GM18870 (cell line): ENCODE results near the gene NF1.

Source experiments
- ATAC-seq: cut with Tn5 transposase; IDR thresholded peaks from one replicate; pipeline ENCODE4 v1.9.1; 2021; ENCODE audit warnings: moderate library complexity; ENCODE audit not compliant: unreplicated experiment

The NF1 gene

GRCh38 chr17:31397256-31397939 lies 302.6 kb downstream of the NF1 start:
- ATAC-seq: no peak

DNA sequence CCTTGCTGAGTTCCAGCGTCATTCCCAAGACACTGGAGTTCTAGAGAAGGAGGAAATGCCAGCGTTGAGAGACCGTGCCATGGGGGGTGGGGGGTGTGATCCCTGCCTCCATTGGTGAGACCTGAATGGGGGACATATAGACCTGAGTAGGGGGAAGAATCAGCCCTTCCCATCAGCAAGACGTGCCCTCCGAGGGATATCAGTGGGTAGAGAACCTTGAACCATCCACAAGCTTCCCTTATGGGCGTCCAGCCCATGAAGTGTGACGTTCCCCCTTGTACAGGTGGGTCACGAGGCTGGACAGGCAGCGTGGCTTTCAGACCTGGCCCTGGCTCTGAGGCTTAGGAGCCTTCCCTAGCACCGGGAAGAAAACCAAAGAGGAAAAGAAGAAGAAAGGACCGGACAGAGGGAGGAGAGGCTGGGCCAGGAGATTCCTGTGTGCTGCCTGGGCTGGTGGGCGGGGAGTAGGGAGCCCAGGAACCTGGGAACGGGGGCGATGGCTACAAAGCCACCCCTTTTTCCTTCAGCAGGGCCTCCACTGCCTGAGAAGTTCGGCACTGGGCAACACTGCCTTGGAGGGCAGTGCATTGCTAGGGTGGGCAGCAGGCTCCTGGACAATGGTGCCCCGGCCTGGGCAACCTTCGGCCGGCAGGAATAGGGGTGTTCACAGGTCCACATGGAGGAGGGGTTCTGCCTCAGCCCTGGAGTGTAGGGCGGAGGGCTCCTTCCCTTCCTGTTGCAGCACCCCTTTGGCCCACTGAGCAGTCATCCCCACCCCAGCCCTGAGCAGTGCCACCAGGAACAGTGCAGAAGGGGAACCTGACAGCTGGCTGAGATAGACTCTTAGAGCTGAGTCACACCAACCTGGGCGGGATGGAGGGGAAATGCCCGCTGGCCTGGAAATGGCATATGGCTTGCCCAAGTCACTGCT lies 303.9 kb downstream of the NF1 start:
- ATAC-seq: no peak

- no peak for ATAC-seq
These were observed 305.7 kb downstream of the NF1 start for GRCh38 chr17:31400481-31400950.

- no peak for ATAC-seq
These were observed 306.9 kb downstream of the NF1 start for GRCh38 chr17:31401456-31402254.

DNA sequence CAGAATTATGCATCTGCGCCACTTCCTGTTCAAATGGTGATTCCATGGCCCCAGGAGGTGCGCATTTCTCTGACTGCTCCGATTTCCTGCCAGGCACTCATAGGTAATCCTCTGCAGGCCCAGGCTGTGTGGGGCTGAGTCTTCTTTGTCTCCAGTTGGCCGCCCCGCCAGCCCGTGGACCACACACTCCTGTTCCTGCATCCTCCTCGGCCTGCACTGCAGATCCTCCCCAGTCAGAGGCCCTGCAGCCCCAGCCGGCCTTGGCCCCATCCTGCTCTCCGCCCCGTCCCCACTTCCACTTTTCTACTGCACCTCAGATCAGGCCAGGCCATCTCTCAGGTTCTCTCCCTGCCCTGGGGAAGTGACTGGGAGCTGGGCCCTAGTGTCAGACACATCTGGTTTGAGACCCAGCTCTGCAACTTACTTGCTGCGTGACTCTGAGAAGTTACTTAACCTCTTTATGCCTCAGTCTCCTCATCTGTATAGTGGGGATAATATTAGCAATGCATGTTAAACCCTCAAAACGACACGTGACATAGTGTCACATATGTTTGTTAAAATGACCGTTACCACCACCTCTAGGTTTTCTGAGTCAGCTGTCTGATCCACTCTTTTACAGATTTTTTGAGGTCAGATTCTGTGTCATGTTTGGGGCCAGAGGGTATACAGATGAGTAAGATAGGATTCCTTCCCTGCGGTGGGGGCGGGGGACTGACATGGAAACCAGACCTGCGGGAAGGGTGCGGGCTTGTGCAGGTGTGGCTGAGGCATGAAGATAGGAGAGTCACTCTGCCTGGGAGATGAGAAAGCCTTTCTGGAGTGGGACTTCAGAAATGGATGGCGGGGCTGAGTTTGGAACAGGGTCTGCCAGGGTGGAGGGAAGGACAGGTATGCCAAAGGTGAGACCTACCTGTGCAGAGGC lies 309.5 kb downstream of the NF1 start:
- ATAC-seq: no peak

DNA sequence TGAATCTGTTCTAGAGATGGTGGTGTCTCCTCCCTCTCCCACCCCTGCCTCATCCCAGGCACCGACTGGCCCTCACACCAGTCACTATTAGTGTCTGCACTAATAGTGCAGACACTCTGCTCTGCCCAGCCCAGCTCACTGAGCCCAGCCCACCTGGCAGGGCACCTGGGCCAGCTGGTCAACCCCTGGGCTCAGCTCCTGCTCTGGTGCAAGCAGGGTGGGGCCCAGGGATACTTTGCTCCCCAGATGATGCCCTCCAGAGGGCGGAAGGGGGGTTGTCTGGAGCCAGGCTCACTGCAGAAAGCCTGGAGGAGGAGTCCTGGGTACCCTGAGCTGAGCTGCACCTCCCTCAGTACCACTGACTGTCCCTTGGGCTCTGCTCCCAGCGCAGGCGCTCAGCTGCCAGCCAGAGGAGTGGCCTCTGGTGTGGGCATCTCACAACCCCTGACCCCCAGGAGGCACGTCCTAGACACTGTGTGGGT lies 311.2 kb downstream of the NF1 start:
- no peak for ATAC-seq

GRCh38 chr17:31408586-31408985 lies 313.8 kb downstream of the NF1 start:
- no peak for ATAC-seq

DNA sequence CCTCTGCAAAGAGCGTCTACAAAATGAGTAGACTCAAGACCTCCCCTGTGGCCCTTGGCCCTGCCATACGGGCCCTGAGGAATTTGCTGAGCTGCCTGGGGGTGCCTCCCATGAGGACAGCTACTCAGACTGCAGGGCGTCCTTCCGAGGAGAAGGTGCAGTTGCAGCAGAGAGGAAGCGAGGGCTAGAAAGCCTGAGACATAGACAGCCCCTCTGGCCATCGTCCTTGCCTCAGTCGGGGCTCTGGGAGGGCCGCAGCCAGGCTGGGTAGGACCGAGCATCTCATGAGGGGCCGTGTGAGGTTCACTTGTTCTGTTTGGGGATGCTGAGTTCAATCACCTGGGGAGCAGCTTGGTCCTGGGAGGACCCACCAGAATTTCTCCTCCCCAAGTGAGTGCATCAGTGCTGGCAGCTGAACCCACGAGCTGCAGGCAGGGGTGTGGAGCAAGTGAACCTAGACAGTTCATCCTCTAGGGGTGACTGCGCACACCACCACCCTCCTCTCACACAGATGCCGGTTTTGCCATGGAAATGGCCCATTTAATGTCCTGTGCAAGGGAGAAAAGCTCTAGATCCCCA lies 317.0 kb downstream of the NF1 start:
- ATAC-seq: no peak

DNA sequence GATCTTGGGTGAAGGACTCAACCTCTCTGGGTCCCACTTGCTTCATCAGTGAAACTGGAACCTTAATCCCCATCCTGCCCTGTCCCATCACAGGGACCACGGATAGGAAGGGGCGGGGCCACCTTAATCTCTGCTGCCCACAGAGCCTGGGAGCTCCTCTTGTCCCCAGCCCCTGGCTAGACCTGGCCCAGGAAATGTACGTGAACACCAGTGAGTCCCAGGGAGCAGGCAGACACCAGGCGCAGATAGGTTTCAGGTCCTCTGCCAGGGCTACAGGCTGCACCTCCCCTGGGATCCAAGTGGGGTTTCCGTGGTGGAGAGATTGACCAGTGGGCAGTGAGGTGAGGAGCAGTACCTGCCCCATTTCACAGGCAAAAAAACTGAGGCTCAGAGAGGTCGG lies 317.7 kb downstream of the NF1 start:
- no peak for ATAC-seq

DNA sequence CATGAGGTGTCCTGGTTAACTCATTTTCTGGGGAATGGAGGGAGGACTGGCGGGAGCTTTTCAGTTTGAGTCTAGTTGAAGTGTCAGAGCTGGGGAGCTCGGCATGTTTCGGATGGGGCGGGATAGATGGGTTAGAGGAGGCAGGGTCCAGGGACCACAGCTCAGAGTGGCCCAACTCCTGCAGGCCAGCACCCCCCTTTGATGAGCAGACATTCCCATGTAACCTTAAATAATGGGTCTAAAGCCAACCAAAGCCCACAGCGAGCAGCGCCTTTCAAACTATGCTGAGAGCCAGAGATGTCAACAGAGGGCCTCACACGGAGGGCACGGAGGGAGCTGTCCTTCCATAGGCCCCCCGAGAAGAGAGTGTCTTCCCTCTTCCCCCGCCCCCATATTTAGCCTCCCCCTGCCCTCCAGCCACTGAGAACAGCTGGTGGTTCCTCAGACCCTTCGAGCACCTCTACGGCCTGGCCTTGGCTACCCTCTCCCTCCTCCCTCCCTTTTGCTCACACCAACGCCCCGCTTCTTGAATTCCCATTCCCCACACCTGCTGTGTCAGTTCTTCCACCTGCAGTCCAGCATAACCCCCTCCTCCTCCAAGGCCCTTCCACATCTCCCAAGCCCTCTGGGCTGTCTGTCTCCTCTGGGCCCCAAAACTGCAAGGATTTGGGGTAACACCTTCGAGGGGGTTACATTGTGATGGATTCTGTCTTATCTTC lies 318.5 kb downstream of the NF1 start:
- no peak for ATAC-seq

DNA sequence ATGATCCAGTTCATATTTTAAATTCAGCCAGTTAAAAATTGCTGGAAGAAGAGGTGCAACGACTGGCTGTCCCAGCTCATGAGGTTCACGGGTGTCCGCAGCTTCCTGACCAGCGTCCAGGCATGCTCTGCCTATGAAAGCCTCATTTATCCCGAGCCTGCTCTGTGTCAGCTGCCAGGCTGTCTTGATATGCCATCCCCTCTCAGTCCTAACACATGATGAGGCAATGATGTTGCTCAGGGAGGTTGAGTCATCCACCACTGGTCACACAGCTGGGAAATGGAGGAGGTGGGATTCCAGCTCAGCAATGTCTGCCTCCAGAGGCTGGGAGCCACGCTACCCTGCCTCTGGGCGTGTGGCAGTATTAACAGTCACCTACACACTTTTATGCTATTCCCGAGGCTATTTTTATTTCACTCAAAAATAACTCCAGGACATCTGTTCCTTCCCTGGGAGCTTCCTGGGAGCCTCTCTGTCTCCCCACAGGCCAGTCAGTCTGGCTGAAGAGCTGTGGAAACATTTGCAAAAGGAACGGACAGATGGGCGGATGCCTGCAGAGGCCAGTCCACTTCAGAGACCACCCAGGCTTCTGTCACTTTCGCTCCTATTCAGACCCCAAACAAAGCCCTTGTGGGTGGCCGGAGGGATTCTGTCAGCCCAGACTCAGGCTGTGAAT lies 319.2 kb downstream of the NF1 start:
- no peak for ATAC-seq

- no peak for ATAC-seq
These were observed 319.8 kb downstream of the NF1 start for GRCh38 chr17:31414550-31414918.

DNA sequence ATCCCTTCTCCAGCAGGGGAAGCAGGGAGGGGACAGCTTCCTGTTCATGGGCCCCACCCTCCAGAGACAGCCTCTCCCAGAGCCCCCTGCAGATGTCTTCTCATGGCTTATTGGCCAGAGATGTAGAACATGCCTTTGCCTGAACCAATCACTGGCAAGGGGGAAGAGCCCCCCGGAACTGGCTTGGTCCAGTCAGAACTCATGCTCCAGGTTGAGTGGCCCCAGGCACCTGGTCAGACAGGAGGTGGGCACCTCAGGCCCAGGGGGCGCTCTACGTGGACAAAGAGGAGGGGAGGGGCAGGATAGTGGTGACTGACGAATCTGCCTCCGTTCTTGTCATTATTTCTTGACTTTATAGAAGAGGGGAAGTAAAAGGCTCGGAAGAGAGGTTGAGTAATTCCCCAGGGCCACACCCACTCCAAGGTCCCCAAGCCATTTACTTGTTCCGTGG lies 320.3 kb downstream of the NF1 start:
- ATAC-seq: no peak

DNA sequence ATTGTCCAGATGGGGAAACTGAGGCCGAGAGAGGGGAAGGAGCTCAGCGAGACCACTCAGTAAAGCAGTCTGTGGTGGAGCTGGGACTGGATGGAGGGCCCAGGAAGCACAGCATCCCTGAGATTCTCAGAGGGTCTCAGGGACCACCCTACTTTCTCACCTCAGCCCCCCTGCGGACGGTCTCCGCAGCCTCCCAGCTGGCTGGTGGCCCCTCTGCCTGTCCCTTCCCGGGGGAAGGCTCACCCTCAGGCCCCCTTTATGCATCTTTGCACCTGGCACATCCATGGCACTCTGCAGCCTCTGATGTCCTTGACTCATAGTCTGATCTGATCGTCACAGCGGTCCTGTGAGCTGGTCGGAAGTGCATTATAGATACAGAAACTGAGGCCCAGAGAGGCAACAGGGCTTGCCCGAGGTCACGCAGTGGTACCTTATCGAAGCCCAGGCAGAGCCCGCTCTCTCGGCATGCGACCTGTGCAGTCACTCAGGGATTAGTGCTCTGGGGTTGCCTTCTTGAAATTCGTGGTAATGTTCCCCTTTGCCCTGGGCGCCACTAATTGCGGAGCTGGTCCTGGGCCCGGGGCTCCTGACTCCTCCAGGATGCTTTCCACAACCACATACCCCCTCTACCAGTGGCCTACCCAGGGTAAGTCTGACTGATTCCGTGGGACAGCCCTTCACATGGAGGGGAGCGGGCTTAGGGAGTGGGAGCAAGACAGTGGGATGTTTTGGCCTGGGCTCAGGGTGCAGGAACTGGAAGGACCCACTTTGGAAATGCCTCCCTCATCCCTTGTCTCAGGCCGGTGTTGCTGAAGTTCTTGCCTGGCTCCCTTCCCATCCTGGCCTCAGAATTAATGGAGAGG lies 321.1 kb downstream of the NF1 start:
- ATAC-seq: no peak

GRCh38 chr17:31416503-31416923 lies 321.7 kb downstream of the NF1 start:
- no peak for ATAC-seq

DNA sequence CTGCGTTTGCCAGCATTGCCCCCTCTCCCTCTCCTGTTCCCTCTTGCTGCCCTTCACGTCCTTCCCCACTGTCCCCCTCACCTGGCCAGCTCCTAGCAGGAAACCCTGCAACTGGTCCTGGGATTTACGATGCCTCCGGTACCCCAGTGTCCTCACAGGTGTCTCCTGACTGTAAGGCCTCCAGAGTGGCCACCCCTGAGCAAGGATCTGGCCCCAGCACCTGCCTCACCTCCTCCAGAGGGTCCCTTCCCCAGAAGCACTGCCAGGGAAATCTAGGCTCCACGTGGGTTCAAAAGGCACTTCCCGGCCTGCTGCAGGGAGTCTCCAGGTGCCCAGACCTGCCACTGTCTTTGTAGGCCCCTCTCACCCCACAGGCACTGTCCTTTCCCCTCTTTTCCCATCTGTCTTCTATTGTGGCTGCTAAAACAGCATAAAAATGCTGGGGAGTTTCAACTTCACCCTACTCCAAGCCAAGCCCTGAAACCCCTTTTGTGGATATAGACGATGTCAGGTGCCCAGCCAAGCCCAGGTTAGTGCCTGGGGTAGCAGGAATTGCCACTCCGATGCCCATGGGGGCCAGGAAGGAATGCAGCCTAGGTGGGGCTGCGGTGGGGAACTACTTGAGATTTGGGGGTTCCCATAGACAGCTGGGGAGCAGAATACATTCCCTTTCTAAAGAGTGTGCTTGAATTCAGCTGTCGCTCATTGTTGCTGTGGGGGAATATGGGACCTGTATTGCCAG lies 322.4 kb downstream of the NF1 start:
- ATAC-seq: no peak
